HepG2 (cell line): ENCODE results near the gene NUDT15. TPM values are rescaled to one million over a fixed set of nuclear protein-coding genes. Genes with fewer than 3 reads are reported as not detected.

Source experiments
- ARNT2 ChIP-seq: sonication (generic); formaldehyde crosslinking; IDR thresholded peaks from 2 replicates; pipeline ENCODE4 v1.8.0; 2022; ENCODE audit warnings: mild to moderate bottlenecking, low read depth, missing genetic modification reagents, moderate library complexity
- BRCA1 ChIP-seq: sonication (generic); formaldehyde crosslinking; IDR thresholded peaks from 2 replicates; pipeline ENCODE4 v1.4.0; 2020; ENCODE audit warnings: missing genetic modification reagents
- CBX5 ChIP-seq: sonication (generic); formaldehyde crosslinking; IDR thresholded peaks from 2 replicates; pipeline ENCODE4 v1.4.0; 2020; ENCODE audit warnings: missing genetic modification reagents, borderline replicate concordance
- ELF4 ChIP-seq: sonication (generic); formaldehyde crosslinking; IDR thresholded peaks from 2 replicates; pipeline ENCODE4 v1.5.0; 2020; ENCODE audit warnings: missing genetic modification reagents, mild to moderate bottlenecking, moderate library complexity, borderline replicate concordance
- FOXC1 ChIP-seq: sonication (generic); formaldehyde crosslinking; IDR thresholded peaks from 2 replicates; pipeline ENCODE4 v1.8.0; 2022; ENCODE audit warnings: mild to moderate bottlenecking, missing genetic modification reagents, borderline replicate concordance
- GABPA ChIP-seq, 2 experiments: IDR thresholded peaks; 2 replicates each; pipeline ENCODE4 v1.6.1; 2011 to 2016; ENCODE audit warnings: low read depth in 2 of 2, low read length in 1 of 2, missing biosample characterization in 1 of 2, missing genetic modification characterization in 1 of 2
- GATAD1 ChIP-seq: IDR thresholded peaks from 2 replicates; pipeline ENCODE4 v1.6.1; 2016; ENCODE audit warnings: missing genetic modification reagents, missing compliant biosample characterization
- KLF12 ChIP-seq: sonication (generic); formaldehyde crosslinking; IDR thresholded peaks from 2 replicates; pipeline ENCODE4 v1.4.0; 2020; ENCODE audit warnings: missing genetic modification reagents, borderline replicate concordance
- MTF2 ChIP-seq: sonication (generic); formaldehyde crosslinking; IDR thresholded peaks from 2 replicates; pipeline ENCODE4 v1.5.0; 2020; ENCODE audit warnings: missing genetic modification reagents, borderline replicate concordance
- MYNN ChIP-seq: sonication (generic); formaldehyde crosslinking; IDR thresholded peaks from 2 replicates; pipeline ENCODE4 v1.4.0; 2020; ENCODE audit warnings: mild to moderate bottlenecking, low read depth, missing genetic modification reagents
- NR2F6 ChIP-seq, 2 experiments: IDR thresholded peaks; 2 replicates each; pipeline ENCODE4 v1.6.1; 2016; ENCODE audit warnings: antibody characterized with exemption in 1 of 2, mild to moderate bottlenecking in 1 of 2
- RBAK ChIP-seq: sonication (generic); formaldehyde crosslinking; IDR thresholded peaks from 2 replicates; pipeline ENCODE4 v1.5.1; 2020; ENCODE audit warnings: mild to moderate bottlenecking, missing genetic modification reagents
- SIX1 ChIP-seq: sonication (generic); formaldehyde crosslinking; IDR thresholded peaks from 2 replicates; pipeline ENCODE4 v1.4.0; 2020; ENCODE audit warnings: missing genetic modification reagents, borderline replicate concordance
- SP5 ChIP-seq: IDR thresholded peaks from 2 replicates; pipeline ENCODE4 v1.6.1; 2016; ENCODE audit warnings: low read depth, borderline replicate concordance
- TAF1 ChIP-seq: sonication (generic); formaldehyde crosslinking; IDR thresholded peaks from 2 replicates; pipeline ENCODE4 v1.4.0; 2020; ENCODE audit warnings: missing genetic modification reagents
- TBX3 ChIP-seq: fragments of 450-650 bp; IDR thresholded peaks from 2 replicates; pipeline ENCODE4 v1.6.1; 2017; ENCODE audit warnings: antibody characterized with exemption, mild to moderate bottlenecking, inconsistent platforms, borderline replicate concordance
- TOE1 ChIP-seq: sonication (generic); formaldehyde crosslinking; IDR thresholded peaks from 2 replicates; pipeline ENCODE4 v1.4.0; 2020; ENCODE audit warnings: mild to moderate bottlenecking, missing genetic modification reagents
- U2AF2 ChIP-seq: fragments of 200-400 bp; formaldehyde crosslinking; IDR thresholded peaks from 2 replicates; pipeline ENCODE4 v1.6.1; 2017; ENCODE audit warnings: low read depth, mild to moderate bottlenecking, low read length
- ZBTB38 ChIP-seq: sonication (generic); formaldehyde crosslinking; IDR thresholded peaks from 2 replicates; pipeline ENCODE4 v1.5.1; 2020; ENCODE audit warnings: mild to moderate bottlenecking, missing genetic modification reagents
- ZNF180 ChIP-seq: sonication (generic); formaldehyde crosslinking; IDR thresholded peaks from 2 replicates; pipeline ENCODE4 v1.4.0; 2020; ENCODE audit warnings: low read depth, missing genetic modification reagents, borderline replicate concordance
- ZNF264 ChIP-seq: sonication (generic); formaldehyde crosslinking; IDR thresholded peaks from 2 replicates; pipeline ENCODE4 v1.4.0; 2020; ENCODE audit warnings: missing genetic modification reagents
- ZNF329 ChIP-seq: sonication (generic); formaldehyde crosslinking; IDR thresholded peaks from 2 replicates; pipeline ENCODE4 v1.9.0; 2021; ENCODE audit warnings: low read depth, mild to moderate bottlenecking, missing genetic modification reagents
- ZNF746 ChIP-seq: sonication (generic); formaldehyde crosslinking; IDR thresholded peaks from 2 replicates; pipeline ENCODE4 v1.8.0; 2022; ENCODE audit warnings: mild to moderate bottlenecking, missing genetic modification reagents
- polyA plus RNA-seq, 8 experiments: library from polyadenylated mRNA; depleted of rRNA in 3 of 8; stranded (reverse) in 7 of 8; unstranded in 1 of 8; fragments of >200 nt; fragmentation: Illumina TruSeq in 4 of 8; extraction: Trizol in 4 of 8; gene quantifications; 2 replicates each; pipeline versions ENCODE4 v1.2.1 to v1.2.3, GENCODE V29; 2011 to 2016; ENCODE audit warnings: low read depth in 4 of 8, missing spikeins in 1 of 8, mixed read lengths in 1 of 8; ENCODE audit not compliant: insufficient read depth in 1 of 8
- total RNA-seq, 5 experiments: library from RNA; depleted of rRNA; stranded (reverse); fragments of >200 nt; fragmentation: Illumina TruSeq; extraction: Trizol; gene quantifications; 2 replicates each; pipeline ENCODE4 v1.2.3, GENCODE V29; 2016; ENCODE audit warnings: low read depth in 1 of 5
- TF ChIP-seq, protein P1 (sequence below): sonication (generic); formaldehyde crosslinking; IDR thresholded peaks from 2 replicates; pipeline ENCODE4 v1.4.0; 2020; ENCODE audit warnings: missing genetic modification reagents, borderline replicate concordance
- TF ChIP-seq, protein P2 (sequence below): sonication (generic); formaldehyde crosslinking; IDR thresholded peaks from 2 replicates; pipeline ENCODE4 v1.8.0; 2023; ENCODE audit warnings: mild to moderate bottlenecking, missing genetic modification reagents

The NUDT15 gene
- total and polyA plus RNA-seq, 2 of the 13 experiments (the other 11 are each of a cell fraction or from before 2014, with no cell fraction given) = 21.3 to 47.3 TPM

- TF ChIP-seq ZNF264 (CRISPR knock-in tag) (0 out of 2 replicates have a peak, but pooled peaks have one; percentile 45), ARNT2 (peak; percentile 44; the same call in 1 of the 2 replicates), TOE1 (CRISPR knock-in tag) (peak; percentile 83), TBX3 (no peak), RBAK (no peak), MYNN (CRISPR knock-in tag) (peak; percentile 45; the same call in 1 of the 2 replicates), SP5 (CRISPR knock-in tag) (peak; percentile 74; the same call in 1 of the 2 replicates), NR2F6 (IDR thresholded peaks at IDR 0.05) (no peak), NR2F6 (CRISPR knock-in tag; IDR thresholded peaks at IDR 0.05) (peak; percentile 43), GABPA (IDR thresholded peaks at IDR 0.05; ENCODE audit: low read depth, low read length) (peak; percentile 71), GABPA (CRISPR knock-in tag; IDR thresholded peaks at IDR 0.05; ENCODE audit: low read depth) (peak; percentile 92), GATAD1 (CRISPR knock-in tag) (peak; percentile 99), KLF12 (no peak; the same call in 1 of the 2 replicates), BRCA1 (CRISPR knock-in tag) (0 out of 2 replicates have a peak, but pooled peaks have one; percentile 18), MTF2 (CRISPR knock-in tag) (0 out of 2 replicates have a peak, but pooled peaks have one; percentile 46), CBX5 (CRISPR knock-in tag) (peak; percentile 97; the same call in 1 of the 2 replicates), U2AF2 (no peak), ZNF746 (CRISPR knock-in tag) (0 out of 2 replicates have a peak, but pooled peaks have one; percentile 34), ZBTB38 (peak; percentile 66; the same call in 1 of the 2 replicates), TAF1 (CRISPR knock-in tag) (peak; percentile 97), ZNF329 (peak; percentile 82; the same call in 1 of the 2 replicates), ZNF180 (CRISPR knock-in tag) (no peak), SIX1 (peak; percentile 57), FOXC1 (CRISPR knock-in tag) (peak; percentile 89), ELF4 (CRISPR knock-in tag) (peak; percentile 87)
- TF ChIP-seq, protein P1, sequence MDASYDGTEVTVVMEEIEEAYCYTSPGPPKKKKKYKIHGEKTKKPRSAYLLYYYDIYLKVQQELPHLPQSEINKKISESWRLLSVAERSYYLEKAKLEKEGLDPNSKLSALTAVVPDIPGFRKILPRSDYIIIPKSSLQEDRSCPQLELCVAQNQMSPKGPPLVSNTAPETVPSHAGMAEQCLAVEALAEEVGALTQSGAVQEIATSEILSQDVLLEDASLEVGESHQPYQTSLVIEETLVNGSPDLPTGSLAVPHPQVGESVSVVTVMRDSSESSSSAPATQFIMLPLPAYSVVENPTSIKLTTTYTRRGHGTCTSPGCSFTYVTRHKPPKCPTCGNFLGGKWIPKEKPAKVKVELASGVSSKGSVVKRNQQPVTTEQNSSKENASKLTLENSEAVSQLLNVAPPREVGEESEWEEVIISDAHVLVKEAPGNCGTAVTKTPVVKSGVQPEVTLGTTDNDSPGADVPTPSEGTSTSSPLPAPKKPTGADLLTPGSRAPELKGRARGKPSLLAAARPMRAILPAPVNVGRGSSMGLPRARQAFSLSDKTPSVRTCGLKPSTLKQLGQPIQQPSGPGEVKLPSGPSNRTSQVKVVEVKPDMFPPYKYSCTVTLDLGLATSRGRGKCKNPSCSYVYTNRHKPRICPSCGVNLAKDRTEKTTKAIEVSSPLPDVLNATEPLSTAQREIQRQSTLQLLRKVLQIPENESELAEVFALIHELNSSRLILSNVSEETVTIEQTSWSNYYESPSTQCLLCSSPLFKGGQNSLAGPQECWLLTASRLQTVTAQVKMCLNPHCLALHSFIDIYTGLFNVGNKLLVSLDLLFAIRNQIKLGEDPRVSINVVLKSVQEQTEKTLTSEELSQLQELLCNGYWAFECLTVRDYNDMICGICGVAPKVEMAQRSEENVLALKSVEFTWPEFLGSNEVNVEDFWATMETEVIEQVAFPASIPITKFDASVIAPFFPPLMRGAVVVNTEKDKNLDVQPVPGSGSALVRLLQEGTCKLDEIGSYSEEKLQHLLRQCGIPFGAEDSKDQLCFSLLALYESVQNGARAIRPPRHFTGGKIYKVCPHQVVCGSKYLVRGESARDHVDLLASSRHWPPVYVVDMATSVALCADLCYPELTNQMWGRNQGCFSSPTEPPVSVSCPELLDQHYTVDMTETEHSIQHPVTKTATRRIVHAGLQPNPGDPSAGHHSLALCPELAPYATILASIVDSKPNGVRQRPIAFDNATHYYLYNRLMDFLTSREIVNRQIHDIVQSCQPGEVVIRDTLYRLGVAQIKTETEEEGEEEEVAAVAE (CRISPR knock-in tag) = 0 out of 2 replicates have a peak, but pooled peaks have one; percentile 28
- TF ChIP-seq, protein P2, sequence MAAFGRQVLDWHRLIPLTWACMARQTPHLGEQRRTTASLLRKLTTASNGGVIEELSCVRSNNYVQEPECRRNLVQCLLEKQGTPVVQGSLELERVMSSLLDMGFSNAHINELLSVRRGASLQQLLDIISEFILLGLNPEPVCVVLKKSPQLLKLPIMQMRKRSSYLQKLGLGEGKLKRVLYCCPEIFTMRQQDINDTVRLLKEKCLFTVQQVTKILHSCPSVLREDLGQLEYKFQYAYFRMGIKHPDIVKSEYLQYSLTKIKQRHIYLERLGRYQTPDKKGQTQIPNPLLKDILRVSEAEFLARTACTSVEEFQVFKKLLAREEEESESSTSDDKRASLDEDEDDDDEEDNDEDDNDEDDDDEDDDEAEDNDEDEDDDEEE (CRISPR knock-in tag) = peak; percentile 18; the same call in 1 of the 2 replicates
These were observed 57.4 kb downstream of the NUDT15 start, which contains the start of gene MED4 (continued) for GRCh38 chr13:48094781-48095502.
